Stimulated activated CD4-positive, alpha-beta T cell treated with anti-CD3 and anti-CD28 coated beads, Interleukin-12 subunit alpha, Interleukin-12 subunit beta, amount 100 ng/mL, for 48 hours (primary cell): ENCODE data around the gene GUCA2A.
"Not testable (repeated sequence)": the region's sequence is repeated elsewhere in the genome, so short reads cannot be mapped to it uniquely, and the experiment has no call there.

Experiments used
- DNase-seq, 3 donors: peaks; one replicate each; pipeline ENCODE4 v3.0.0-alpha.2; 2020; ENCODE audit warnings: low read depth in 2 of 3, low spot score in 1 of 3

Gene GUCA2A, protein sequence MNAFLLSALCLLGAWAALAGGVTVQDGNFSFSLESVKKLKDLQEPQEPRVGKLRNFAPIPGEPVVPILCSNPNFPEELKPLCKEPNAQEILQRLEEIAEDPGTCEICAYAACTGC

GRCh38 chr1:42164551-42165420 is at the start of gene GUCA2A:
TSS of gene GUCA2A (minus strand) at chr1:42164745. CDS start at chr1:42164712, 33 bp downstream.
- no peak for DNase-seq

GRCh38 chr1:42211224-42211623 is 46.7 kb upstream of the GUCA2A start:
- DNase-seq = no peak

DNA sequence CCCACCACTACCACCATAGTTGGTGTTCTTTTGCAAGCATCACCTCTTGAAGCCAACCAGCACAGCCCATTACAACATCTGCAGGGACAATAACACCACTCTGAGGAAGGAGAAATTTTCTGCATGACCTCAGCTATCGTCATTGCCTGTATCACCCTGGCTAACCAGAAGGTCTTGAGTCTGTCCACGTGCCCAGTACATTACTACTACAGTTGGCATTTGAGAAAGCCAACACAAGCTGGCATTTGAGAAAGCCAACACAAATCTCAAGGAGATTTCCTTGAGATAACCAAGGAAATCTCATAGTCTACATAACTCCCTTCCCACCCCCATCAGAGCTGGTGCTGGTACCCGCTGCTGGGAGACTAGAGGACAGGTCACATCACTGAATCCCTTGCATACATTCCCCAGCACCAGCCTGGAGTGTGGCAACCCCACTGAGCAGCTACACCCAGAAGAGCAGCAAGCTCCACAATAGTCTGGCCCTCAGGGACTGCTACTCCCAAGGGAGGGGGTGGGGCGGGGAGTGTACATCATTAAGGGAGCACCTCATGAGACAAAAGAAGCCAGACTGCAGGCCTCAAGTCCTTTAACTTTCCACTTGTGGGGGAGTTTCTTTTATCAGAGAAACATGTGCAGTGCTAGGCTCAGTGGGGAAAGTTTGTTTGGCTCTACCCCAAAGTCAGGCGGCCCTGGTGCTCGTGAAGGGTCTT is 46.0 kb upstream of the GUCA2A start:
- no peak for DNase-seq

- DNase-seq = no peak
These were observed 45.1 kb upstream of the GUCA2A start for GRCh38 chr1:42209526-42210251.

GRCh38 chr1:42206930-42207329 is 42.4 kb upstream of the GUCA2A start:
- not testable (repeated sequence) for DNase-seq

DNA sequence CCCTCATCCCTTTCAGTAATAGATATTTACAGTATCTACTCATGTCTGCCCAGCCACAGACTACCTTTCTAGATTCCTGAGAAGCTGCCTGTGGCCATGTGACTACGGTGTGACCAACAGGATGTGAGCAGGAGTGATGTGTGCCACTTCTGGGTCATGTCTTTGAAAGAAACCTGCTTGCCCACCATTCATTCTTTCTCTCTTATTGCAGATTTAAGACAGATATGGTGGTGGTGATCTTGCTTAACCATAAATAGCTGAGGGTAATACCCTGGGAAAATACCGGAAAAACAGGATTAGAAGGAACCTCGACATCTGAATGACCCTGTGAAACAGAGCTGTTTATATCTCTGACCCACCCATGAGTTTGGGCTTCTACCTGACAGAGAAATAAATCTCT is 41.6 kb upstream of the GUCA2A start:
- DNase-seq = no peak

- no peak for DNase-seq
These were observed 37.4 kb upstream of the GUCA2A start for GRCh38 chr1:42201986-42202385.

- no peak for DNase-seq
These were observed 33.7 kb upstream of the GUCA2A start for GRCh38 chr1:42198251-42198650.

DNA sequence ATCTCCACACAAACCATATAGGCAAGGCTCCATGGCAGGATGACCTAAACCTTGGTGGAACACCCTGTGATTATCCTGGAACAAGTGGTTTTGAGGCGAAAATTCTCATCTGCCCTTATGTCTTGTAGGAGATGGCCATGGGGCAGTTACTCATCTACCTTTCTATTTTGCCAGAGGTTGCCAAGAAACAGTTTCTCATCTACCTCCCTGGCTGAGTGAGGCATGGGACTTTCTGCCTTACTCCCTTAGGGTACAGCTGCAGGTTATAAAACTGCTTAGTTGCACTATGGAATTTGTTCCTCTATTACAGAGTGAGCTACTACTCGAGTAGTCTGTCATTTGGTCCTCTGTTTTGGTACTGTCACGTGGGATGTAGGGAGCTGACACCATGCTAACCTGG is 31.3 kb upstream of the GUCA2A start:
- no peak for DNase-seq

DNA sequence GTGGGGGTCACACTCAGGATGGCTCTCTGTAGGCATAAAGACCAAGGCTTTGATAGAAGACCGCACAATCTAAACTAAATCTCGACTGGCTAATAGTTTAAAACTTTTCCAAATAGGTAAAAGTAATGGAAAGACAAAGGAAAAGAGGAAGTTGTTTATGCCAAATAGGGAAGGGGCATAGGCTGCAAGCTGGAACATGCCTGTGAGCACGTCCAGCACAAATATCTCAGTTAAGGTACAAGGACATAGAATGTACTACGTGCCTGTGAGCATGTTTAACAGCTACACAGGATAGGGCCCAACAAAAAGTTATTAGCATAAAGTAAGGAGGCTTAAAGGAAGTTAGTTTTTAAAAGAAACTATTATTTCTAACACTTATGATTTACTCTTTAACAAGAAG is 27.6 kb upstream of the GUCA2A start:
- DNase-seq = no peak

DNA sequence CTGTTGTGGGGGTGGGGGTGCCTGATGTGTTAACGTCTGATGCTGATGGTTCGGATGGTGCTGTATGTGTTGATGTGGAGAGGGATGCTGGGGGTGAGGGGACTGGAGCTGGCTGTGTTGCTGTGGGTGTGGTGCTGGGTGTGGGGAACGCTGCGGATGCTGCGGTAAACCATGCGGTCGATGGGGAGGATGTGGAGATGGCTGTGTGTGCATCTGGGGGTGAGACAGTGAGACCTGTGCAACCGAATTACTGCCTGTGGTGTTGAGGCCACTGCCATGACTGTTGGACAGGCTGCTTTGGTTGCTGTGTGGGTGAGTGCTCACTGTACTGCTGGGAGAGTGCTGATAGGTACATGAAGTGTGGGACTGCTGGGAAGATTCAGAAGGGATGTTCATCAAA is 26.8 kb upstream of the GUCA2A start:
- DNase-seq = no peak

GRCh38 chr1:42189931-42190853 is 25.6 kb upstream of the GUCA2A start:
- no peak for DNase-seq

GRCh38 chr1:42186152-42186551 is 21.6 kb upstream of the GUCA2A start:
- no peak for DNase-seq

DNA sequence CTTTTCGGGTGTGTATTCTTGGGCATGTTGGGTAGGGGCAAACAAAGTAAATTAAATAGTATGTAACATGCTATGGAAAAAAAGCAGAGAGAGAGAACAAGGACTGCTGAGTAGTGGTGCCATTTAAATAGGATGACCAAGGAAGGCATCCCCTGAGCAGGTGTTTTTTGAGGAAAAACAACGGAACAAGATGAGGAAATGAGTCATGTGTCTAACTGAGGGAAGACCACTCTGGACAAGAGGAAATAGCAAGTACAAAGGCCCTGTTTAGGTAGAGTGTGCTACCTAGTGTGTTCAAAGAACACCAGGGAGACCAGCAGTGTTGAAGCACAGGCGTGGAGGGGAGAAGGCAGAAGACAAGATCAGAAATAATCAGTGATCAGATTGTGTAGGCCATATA is 20.1 kb upstream of the GUCA2A start:
- no peak for DNase-seq

DNA sequence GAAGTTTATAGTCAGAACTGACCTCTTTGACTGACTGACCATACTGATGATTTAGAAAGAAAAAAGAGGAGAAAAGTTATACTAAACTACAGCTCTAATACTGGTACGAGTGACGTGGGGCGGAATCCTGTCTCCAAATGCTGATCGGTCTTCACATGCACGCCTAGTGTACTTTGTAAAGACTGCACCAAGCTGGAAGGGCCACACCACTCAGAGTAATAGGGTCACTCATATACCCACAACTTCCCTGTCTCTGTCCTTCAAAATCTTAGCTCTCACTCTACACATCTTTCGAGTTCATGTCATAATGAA is 19.4 kb upstream of the GUCA2A start:
- DNase-seq = no peak

DNA sequence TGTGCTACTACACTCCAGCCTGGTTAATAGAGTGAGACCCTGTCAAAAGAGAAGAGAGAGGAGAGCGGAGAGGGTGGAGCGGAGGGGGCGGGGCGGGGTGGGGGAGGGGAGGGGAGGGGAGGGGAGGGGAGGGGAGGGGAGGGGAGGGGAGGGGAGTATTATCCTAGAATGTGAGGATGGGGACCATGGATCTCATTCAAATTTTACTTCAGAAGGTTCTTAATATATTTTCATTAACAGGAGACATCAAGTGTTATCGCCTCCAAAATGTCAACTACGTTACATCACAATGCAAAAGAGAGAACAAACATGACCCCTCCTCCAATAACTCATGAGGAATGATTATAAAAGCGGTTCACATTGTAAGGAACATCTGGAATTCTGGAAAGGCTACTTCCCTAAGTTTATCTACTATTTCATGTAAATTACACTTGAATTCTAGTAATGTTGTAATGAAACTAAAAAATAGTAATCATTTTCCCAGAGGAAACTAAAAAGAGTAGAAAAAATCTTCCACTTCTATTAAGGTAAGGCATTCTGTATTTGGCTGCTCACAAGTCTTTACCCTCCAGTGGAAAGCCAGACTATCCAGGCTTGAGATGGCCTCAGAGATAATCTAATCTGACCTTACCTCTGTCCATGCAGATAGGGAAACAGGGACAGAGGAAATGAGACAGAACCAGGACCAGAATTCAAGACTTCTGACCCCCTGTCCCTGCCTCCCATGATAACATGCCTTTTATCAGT is 18.8 kb upstream of the GUCA2A start:
- DNase-seq = no peak

DNA sequence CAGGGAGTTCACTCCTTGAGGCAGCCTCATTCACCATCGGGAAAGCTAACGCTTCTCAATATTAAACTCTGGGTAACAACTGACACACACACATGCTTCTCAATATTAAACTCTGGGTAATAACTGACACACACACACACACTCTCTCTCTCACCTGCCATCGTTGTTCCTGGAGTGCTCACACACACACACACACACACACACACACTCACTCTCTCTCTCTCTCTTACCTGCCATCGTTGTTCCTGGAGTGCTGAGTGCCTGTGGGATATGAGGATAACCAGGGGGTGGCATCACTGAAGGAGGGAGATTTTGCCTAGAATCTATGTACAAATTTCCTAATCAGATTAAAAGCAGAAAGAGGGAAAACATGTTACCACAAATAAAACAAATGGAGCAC is 17.1 kb upstream of the GUCA2A start:
- DNase-seq = no peak

GRCh38 chr1:42179900-42180329 is 15.4 kb upstream of the GUCA2A start:
- no peak for DNase-seq

- DNase-seq = no peak
These were observed 14.7 kb upstream of the GUCA2A start for GRCh38 chr1:42179275-42179674.

GRCh38 chr1:42178249-42178648 is 13.7 kb upstream of the GUCA2A start:
- no peak for DNase-seq
